H1 (cell line): ENCODE results near the gene CXCR5. TPM values are rescaled to one million over a fixed set of nuclear protein-coding genes. Genes with fewer than 3 reads are reported as not detected.

ENCODE experiments used
- JUND ChIP-seq: IDR thresholded peaks from 2 replicates; pipeline ENCODE4 v1.6.1; 2011; ENCODE audit warnings: mild to moderate bottlenecking, improper control_type of control experiment, low read length
- KDM4A ChIP-seq: IDR thresholded peaks from one replicate; pipeline ENCODE4 v1.7.1; 2012; ENCODE audit warnings: low read depth, mild to moderate bottlenecking, moderate library complexity, low read length, inconsistent platforms; ENCODE audit not compliant: severe bottlenecking
- RAD21 ChIP-seq, 2 experiments: IDR thresholded peaks in 1 of 2; conservative IDR thresholded peaks in 1 of 2; 2 replicates each; pipeline ENCODE4 v1.6.1; 2011; ENCODE audit warnings: low read depth in 2 of 2, low read length in 2 of 2, improper control_type of control experiment in 1 of 2, inconsistent platforms in 1 of 2, mild to moderate bottlenecking in 1 of 2, moderate library complexity in 1 of 2
- SIN3A ChIP-seq, 2 experiments: IDR thresholded peaks in 1 of 2; conservative IDR thresholded peaks in 1 of 2; 2 replicates each; pipeline ENCODE4 v1.6.1; 2011 to 2012; ENCODE audit warnings: low read length in 2 of 2, improper control_type of control experiment in 1 of 2, low read depth in 1 of 2, mild to moderate bottlenecking in 1 of 2
- SRF ChIP-seq: IDR thresholded peaks from 2 replicates; pipeline ENCODE4 v1.6.1; 2011; ENCODE audit warnings: mild to moderate bottlenecking, low read depth, low read length, moderate library complexity
- TAF1 ChIP-seq: IDR thresholded peaks from 2 replicates; pipeline ENCODE4 v1.6.1; 2011; ENCODE audit warnings: mild to moderate bottlenecking, low read depth, low read length
- polyA plus RNA-seq, 7 experiments: library from polyadenylated mRNA; depleted of rRNA in 3 of 7; stranded (reverse) in 5 of 7; unstranded in 2 of 7; fragments of >200 nt in 5 of 7; fragments of 200-250 nt in 2 of 7; gene quantifications; 1 replicate in 5 of 7; 2 replicates in 1 of 7; 4 replicates in 1 of 7; pipeline versions ENCODE4 v1.2.1 to v1.2.3, GENCODE V29; 2011 to 2013; ENCODE audit warnings: missing spikeins in 2 of 7, mixed read lengths in 2 of 7
- total RNA-seq: library from RNA; stranded (reverse); fragmentation: NEBNext Ultra II Directional; extraction: Animal tissue kit (Norgen Biotek cat#: 25700); gene quantifications from 2 replicates; pipeline ENCODE4 v1.2.1, GENCODE V29; 2021
- TF ChIP-seq, protein P1 (sequence below): fragments of 300-600 bp; sonication (generic); IDR thresholded peaks from 2 replicates; pipeline ENCODE4 v1.7.1; 2012; ENCODE audit warnings: low read length, moderate library complexity, mild to moderate bottlenecking, inconsistent platforms; ENCODE audit not compliant: insufficient replicate concordance

The CXCR5 gene
- total and polyA plus RNA-seq, 2 of the 8 experiments (the other 6 are each of a cell fraction or from before 2014, with no cell fraction given) = not detected

DNA sequence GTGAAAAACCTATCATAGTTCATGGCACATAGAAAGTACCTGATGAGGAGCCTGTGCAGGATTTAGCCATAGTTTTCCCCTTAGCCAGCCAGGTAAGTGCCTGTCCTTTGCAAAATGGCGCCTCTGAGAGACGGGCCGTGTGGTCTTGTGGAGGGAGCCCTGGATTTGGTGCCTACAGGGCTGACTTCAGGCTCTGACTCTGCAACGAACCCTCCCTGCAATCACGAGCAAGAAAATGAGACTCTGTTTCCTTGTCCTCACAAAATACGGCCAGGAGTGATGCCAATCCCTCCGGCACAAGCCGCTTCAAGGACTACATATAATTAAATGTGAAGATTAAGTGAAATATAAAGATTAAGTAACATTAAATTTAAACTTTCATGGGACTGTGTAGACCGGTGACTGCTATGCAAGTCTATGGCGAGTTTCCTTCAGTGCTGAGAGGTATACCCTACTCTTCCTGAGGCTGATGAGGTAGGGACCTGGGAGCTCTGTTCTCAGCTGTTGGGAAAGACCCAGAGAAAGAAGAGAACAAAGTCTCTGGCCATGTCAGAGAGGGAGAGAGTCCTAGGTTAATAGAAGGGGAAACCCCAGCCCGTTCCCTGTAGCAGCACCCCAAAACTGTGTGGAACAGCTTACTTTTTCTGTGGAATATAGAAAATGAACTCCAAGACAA is 6.1 kb upstream of the CXCR5 start (continued):
- TF ChIP-seq, protein P1, sequence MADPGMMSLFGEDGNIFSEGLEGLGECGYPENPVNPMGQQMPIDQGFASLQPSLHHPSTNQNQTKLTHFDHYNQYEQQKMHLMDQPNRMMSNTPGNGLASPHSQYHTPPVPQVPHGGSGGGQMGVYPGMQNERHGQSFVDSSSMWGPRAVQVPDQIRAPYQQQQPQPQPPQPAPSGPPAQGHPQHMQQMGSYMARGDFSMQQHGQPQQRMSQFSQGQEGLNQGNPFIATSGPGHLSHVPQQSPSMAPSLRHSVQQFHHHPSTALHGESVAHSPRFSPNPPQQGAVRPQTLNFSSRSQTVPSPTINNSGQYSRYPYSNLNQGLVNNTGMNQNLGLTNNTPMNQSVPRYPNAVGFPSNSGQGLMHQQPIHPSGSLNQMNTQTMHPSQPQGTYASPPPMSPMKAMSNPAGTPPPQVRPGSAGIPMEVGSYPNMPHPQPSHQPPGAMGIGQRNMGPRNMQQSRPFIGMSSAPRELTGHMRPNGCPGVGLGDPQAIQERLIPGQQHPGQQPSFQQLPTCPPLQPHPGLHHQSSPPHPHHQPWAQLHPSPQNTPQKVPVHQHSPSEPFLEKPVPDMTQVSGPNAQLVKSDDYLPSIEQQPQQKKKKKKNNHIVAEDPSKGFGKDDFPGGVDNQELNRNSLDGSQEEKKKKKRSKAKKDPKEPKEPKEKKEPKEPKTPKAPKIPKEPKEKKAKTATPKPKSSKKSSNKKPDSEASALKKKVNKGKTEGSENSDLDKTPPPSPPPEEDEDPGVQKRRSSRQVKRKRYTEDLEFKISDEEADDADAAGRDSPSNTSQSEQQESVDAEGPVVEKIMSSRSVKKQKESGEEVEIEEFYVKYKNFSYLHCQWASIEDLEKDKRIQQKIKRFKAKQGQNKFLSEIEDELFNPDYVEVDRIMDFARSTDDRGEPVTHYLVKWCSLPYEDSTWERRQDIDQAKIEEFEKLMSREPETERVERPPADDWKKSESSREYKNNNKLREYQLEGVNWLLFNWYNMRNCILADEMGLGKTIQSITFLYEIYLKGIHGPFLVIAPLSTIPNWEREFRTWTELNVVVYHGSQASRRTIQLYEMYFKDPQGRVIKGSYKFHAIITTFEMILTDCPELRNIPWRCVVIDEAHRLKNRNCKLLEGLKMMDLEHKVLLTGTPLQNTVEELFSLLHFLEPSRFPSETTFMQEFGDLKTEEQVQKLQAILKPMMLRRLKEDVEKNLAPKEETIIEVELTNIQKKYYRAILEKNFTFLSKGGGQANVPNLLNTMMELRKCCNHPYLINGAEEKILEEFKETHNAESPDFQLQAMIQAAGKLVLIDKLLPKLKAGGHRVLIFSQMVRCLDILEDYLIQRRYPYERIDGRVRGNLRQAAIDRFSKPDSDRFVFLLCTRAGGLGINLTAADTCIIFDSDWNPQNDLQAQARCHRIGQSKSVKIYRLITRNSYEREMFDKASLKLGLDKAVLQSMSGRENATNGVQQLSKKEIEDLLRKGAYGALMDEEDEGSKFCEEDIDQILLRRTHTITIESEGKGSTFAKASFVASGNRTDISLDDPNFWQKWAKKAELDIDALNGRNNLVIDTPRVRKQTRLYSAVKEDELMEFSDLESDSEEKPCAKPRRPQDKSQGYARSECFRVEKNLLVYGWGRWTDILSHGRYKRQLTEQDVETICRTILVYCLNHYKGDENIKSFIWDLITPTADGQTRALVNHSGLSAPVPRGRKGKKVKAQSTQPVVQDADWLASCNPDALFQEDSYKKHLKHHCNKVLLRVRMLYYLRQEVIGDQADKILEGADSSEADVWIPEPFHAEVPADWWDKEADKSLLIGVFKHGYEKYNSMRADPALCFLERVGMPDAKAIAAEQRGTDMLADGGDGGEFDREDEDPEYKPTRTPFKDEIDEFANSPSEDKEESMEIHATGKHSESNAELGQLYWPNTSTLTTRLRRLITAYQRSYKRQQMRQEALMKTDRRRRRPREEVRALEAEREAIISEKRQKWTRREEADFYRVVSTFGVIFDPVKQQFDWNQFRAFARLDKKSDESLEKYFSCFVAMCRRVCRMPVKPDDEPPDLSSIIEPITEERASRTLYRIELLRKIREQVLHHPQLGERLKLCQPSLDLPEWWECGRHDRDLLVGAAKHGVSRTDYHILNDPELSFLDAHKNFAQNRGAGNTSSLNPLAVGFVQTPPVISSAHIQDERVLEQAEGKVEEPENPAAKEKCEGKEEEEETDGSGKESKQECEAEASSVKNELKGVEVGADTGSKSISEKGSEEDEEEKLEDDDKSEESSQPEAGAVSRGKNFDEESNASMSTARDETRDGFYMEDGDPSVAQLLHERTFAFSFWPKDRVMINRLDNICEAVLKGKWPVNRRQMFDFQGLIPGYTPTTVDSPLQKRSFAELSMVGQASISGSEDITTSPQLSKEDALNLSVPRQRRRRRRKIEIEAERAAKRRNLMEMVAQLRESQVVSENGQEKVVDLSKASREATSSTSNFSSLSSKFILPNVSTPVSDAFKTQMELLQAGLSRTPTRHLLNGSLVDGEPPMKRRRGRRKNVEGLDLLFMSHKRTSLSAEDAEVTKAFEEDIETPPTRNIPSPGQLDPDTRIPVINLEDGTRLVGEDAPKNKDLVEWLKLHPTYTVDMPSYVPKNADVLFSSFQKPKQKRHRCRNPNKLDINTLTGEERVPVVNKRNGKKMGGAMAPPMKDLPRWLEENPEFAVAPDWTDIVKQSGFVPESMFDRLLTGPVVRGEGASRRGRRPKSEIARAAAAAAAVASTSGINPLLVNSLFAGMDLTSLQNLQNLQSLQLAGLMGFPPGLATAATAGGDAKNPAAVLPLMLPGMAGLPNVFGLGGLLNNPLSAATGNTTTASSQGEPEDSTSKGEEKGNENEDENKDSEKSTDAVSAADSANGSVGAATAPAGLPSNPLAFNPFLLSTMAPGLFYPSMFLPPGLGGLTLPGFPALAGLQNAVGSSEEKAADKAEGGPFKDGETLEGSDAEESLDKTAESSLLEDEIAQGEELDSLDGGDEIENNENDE = no peak
- TF ChIP-seq KDM4A = no peak
- TF ChIP-seq SIN3A (conservative IDR thresholded peaks at IDR 0.05 in 1 of 2, IDR thresholded peaks at IDR 0.05 in 1 of 2; ENCODE audit: low read depth in 1 of 2, low read length in 2 of 2) = no peak
- TF ChIP-seq JUND = no peak
- no peak for TF ChIP-seq SRF
- TF ChIP-seq RAD21 (IDR thresholded peaks at IDR 0.05 in 1 of 2, conservative IDR thresholded peaks at IDR 0.05 in 1 of 2; ENCODE audit: low read depth in 2 of 2, low read length in 2 of 2) = no peak
- TF ChIP-seq TAF1 = no peak
